KMS-11 (cell line): Measurements from ENCODE around the gene LRTM1.

Experiments used
- H2AFZ ChIP-seq: fragments of 200-600 bp; sonication (generic); 2 replicates; pipeline ENCODE4 v1.6.1; 2016; ENCODE audit warnings: antibody characterized with exemption, mixed run types, low read depth
- H3K27ac ChIP-seq: fragments of 200-600 bp; sonication (generic); 2 replicates; pipeline ENCODE4 v1.6.1; 2016; ENCODE audit warnings: mild to moderate bottlenecking, mixed run types
- H3K27me3 ChIP-seq: fragments of 200-600 bp; sonication (generic); 2 replicates; pipeline ENCODE4 v1.6.1; 2017; ENCODE audit warnings: mild to moderate bottlenecking, low read depth, mixed run types, moderate library complexity; ENCODE audit not compliant: insufficient read depth
- H3K36me3 ChIP-seq: fragments of 200-600 bp; sonication (generic); 2 replicates; pipeline ENCODE4 v1.6.1; 2017; ENCODE audit warnings: mild to moderate bottlenecking, mixed run types; ENCODE audit not compliant: insufficient read depth
- H3K4me1 ChIP-seq: fragments of 200-600 bp; sonication (generic); 2 replicates; pipeline ENCODE4 v1.6.1; 2016; ENCODE audit warnings: mild to moderate bottlenecking, low read depth, mixed run types; ENCODE audit not compliant: poor library complexity, severe bottlenecking
- H3K4me2 ChIP-seq: fragments of 200-600 bp; sonication (generic); 2 replicates; pipeline ENCODE4 v1.7.0; 2016; ENCODE audit warnings: mild to moderate bottlenecking, mixed run types
- H3K4me3 ChIP-seq: fragments of 200-600 bp; sonication (generic); IDR thresholded peaks from 2 replicates; pipeline ENCODE4 v1.6.1; 2017; ENCODE audit warnings: low read depth, low read length, mixed read lengths; ENCODE audit not compliant: insufficient read depth
- H3K79me2 ChIP-seq: fragments of 200-600 bp; sonication (generic); 2 replicates; pipeline ENCODE4 v1.6.1; 2016; ENCODE audit warnings: low read depth, mixed run types; ENCODE audit not compliant: insufficient read depth
- H3K9ac ChIP-seq: fragments of 200-600 bp; sonication (generic); 2 replicates; pipeline ENCODE4 v1.6.1; 2016; ENCODE audit warnings: mild to moderate bottlenecking, mixed run types
- H4K20me1 ChIP-seq: fragments of 200-600 bp; sonication (generic); 2 replicates; pipeline ENCODE4 v1.6.1; 2016; ENCODE audit warnings: mild to moderate bottlenecking, mixed run types; ENCODE audit not compliant: insufficient read depth
- TF ChIP-seq, protein P1 (sequence below): fragments of 200-600 bp; sonication (generic); conservative IDR thresholded peaks from 2 replicates; pipeline ENCODE4 v1.6.1; 2017; ENCODE audit warnings: low read depth, mild to moderate bottlenecking, antibody characterized with exemption, low read length, moderate library complexity, mixed read lengths

Gene LRTM1

DNA sequence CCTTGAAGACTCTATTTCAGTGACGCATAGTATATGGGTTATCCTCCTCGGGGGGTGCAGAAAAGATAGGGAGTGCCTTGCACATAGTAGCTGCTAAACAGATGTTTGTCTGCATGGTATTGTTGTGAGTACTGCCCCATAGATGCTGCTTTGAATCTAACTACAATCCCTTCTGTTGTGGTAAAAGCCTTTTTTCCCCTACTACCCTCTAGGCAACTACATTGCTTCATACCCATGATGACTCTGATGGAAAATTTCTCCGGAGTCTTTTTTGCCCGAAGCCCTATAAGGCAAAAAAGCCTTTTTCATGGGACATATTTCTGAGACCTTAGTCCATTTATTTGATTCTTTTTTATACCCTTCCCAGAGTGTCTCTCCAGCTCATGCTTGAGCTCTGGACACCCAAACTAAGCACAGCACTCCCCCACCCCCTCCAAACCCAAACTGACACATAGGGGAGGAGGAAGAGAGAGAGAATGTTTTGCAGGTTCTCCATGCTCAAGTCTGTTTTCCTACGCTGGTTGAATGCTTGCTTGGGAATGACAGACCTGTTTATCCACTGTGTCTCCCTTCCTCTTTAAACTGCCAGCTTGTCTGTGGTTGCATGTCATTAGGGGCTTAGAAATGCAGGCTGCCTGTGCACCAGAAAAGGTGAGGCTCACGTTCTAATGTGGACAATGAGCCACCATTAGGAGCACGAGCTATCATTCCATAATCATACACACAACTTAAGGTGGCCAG is 52.9 kb downstream of the LRTM1 start:
- no peak overlapping the region for H3K4me3 ChIP-seq
- H3K4me2 ChIP-seq = no peak overlapping the region
- H3K27ac ChIP-seq = no peak overlapping the region
- H3K27me3 ChIP-seq = no peaks in the 10 kb centered on the region
- TF ChIP-seq, protein P1, sequence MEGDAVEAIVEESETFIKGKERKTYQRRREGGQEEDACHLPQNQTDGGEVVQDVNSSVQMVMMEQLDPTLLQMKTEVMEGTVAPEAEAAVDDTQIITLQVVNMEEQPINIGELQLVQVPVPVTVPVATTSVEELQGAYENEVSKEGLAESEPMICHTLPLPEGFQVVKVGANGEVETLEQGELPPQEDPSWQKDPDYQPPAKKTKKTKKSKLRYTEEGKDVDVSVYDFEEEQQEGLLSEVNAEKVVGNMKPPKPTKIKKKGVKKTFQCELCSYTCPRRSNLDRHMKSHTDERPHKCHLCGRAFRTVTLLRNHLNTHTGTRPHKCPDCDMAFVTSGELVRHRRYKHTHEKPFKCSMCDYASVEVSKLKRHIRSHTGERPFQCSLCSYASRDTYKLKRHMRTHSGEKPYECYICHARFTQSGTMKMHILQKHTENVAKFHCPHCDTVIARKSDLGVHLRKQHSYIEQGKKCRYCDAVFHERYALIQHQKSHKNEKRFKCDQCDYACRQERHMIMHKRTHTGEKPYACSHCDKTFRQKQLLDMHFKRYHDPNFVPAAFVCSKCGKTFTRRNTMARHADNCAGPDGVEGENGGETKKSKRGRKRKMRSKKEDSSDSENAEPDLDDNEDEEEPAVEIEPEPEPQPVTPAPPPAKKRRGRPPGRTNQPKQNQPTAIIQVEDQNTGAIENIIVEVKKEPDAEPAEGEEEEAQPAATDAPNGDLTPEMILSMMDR = no peak
- H3K79me2 ChIP-seq = no peaks in the 10 kb centered on the region
- no peaks in the 10 kb centered on the region for H3K36me3 ChIP-seq
- no peaks in the 10 kb centered on the region for H3K4me1 ChIP-seq
- H2AFZ ChIP-seq = no peak overlapping the region
- H4K20me1 ChIP-seq = no peaks in the 10 kb centered on the region
- no peak overlapping the region for H3K9ac ChIP-seq

- TF ChIP-seq, protein P1 = no peak
- no peaks in the 10 kb centered on the region for H3K27me3 ChIP-seq
- no peak overlapping the region for H3K9ac ChIP-seq
- no peak overlapping the region for H3K4me2 ChIP-seq
- no peak overlapping the region for H3K27ac ChIP-seq
- H3K79me2 ChIP-seq = no peaks in the 10 kb centered on the region
- no peak overlapping the region for H3K4me3 ChIP-seq
- no peaks in the 10 kb centered on the region for H3K4me1 ChIP-seq
- H3K36me3 ChIP-seq = no peaks in the 10 kb centered on the region
- no peak overlapping the region for H2AFZ ChIP-seq
- H4K20me1 ChIP-seq = no peaks in the 10 kb centered on the region
Observed at GRCh38 chr3:54873059-54874010, 54.5 kb downstream of the LRTM1 start.

GRCh38 chr3:54871867-54872266 is 56.0 kb downstream of the LRTM1 start:
- Histone ChIP-seq H3K36me3 (no peaks in the 10 kb centered on the region), H2AFZ (no peak overlapping the region)
- TF ChIP-seq, protein P1 = no peak

DNA sequence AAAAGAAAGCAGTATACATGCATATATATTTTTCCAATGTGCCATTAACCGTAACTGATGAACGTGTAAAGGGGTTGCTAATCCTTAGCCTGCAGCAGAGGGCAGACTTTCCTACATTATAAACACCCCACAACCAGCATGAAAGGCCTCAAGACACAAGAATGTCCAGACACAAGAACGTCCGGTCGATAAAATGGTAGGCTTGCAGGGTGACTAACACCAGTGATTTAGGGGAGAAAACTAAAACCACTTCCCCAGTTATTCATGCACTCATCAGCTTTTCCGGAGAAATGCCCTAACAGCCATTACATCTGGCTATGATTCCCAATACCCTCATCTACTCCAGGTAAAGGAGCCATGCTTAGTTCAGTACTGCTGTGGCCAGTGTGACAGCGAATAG is 57.4 kb downstream of the LRTM1 start:
- no peak overlapping the region for H3K9ac ChIP-seq
- H4K20me1 ChIP-seq = no peaks in the 10 kb centered on the region
- no peaks in the 10 kb centered on the region for H3K36me3 ChIP-seq
- H3K4me2 ChIP-seq = no peak overlapping the region
- H3K27ac ChIP-seq = no peak overlapping the region
- no peaks in the 10 kb centered on the region for H3K79me2 ChIP-seq
- no peak overlapping the region for H2AFZ ChIP-seq
- no peaks in the 10 kb centered on the region for H3K4me1 ChIP-seq
- no peaks in the 10 kb centered on the region for H3K27me3 ChIP-seq
- no peak overlapping the region for H3K4me3 ChIP-seq
- TF ChIP-seq, protein P1 = no peak

More at GRCh38 chr3:54871867-54872266, 56.0 kb downstream of the LRTM1 start:
- Histone ChIP-seq H3K27me3 (no peaks in the 10 kb centered on the region), H4K20me1 (no peaks in the 10 kb centered on the region), H3K4me1 (no peaks in the 10 kb centered on the region), H3K9ac (no peak overlapping the region), H3K4me3 (no peak overlapping the region), H3K27ac (no peak overlapping the region), H3K4me2 (no peak overlapping the region), H3K79me2 (no peaks in the 10 kb centered on the region)
